ENCODE results near the gene DDX10.

The DDX10 gene

DNA sequence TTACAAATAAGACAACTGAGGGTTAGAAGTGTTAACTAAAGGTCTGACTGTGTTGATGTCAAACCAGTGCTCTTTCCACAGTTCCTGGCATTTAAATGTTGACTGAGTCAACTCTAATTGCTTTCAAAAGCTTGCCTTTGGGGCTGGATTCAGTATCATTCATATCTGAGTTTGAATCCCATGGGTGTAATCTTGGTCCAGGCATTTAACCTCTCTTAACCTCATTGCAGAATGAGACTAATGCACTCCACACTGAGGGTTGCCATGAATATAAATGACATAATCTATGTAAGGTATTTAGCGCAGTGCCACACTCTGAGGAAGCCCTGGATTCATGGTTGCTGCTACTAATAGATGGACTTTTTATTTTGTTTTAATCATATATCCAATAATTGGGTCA lies 274.3 kb downstream of the DDX10 start:
- no peak for DNase-seq (ENCODE audit: low spot score)

DNA sequence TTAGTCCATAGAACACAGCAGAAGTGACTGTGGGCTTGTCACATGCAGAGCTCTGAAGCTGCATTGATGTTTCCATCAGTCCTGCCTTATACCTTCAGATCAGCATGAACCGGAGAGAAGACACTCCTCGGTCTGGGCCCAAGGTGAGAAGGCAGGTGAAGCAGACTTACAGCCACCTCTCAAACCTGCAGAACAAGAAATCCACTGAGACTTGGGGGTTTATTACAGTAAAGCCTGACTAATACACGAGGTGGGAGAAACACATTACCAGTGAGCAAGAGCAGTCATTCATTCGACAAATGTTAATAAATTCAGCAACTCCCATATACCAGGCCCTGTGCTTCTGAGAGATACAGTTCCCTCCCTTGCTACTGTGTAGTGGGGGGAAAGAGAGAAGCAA lies 279.0 kb downstream of the DDX10 start:
- no peak for DNase-seq (ENCODE audit: low spot score)

DNA sequence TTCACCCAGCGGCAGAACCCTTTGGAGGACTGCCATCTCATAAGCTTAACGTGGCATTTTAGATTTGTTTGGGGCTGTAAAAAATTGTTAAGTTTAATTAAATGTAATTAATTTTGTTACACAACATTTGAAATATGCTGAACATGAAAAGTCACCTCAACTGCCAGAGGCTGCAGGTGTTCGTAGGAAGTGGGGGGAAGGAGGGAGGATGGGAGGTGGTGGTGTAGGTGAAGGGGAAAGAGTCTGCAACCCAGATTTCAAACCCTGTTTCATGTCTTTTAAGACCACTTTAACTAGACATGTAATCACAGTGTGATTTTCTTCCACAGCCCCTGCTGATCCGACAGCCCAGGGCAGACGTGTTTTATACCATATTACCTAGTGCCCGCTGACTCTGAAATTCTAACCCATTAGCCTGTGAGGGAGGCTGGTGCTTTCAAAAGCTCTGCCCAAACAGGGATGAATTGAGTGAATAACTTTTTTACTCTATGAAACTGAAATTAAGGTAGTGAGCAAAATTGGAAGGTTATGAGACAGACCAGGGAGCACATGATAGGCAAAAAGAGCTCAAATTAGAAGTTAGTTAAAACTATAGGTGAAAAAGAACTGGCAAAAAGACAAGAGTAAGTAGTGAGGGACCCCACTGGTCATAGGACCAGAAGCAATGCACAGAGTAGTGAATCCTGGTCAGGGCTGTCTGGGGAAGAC lies 279.8 kb downstream of the DDX10 start:
- DNase-seq (ENCODE audit: low spot score) = no peak

DNA sequence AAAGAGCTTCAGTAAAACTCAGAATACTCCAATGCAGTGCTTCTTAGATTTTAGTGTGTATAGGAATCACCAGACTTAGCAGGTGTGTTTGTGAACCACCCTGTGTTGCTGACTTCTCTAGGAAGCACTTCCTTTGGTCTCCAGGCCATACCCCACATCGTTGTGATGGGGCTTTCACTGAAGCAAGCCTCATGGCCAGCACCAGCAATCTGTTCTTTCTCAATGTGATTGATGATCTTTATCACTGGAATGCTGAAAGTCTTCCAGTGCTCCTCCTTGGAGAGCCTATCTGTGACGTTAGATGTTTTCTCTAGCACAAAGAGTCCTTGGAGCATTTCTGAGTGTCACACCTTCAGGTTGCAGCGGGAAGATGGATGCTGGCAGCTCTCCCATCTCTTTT lies 280.5 kb downstream of the DDX10 start:
- DNase-seq (ENCODE audit: low spot score) = no peak

DNA sequence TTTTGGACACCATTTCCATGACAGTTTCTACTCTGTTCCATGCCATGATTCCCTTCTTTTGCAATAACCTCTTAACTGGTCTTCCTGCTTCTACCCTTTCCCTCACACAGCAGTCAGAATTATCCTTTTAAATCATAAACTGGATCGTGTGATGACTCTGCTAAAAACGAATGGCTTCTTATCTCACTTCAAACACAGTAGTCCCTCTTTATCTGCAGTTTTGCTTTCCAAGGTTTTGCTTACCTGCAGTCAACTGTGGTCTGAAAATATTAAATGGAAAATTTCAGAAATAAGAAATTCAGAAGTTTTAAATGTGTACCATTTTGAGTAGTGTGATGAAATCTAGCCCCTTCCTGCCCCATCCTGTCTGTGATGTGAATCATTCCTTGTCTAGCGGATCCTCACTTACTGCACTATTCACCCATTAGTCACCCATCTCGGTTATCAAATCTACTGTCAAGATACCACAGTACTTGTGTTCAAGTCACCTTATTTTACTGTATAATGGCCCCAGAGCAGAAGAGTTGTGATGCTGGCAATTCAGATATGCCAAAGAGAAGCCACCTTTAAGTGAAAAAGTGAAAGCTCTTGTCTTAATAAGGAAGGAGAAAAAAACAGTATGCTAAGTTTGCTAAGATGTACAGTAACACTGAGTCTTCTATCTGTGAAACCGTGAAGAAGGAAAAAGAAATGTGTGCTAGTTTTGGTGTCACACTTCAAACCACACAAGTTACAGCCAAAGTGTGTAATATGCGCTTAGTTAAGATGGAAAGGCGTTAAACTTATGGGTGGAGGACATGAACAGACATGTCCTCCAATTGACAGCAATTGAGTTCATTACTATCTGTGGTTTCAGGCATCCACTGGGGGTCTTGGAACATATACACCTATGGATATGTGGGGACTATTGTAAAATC lies 283.0 kb downstream of the DDX10 start:
- DNase-seq (ENCODE audit: low spot score) = no peak

DNA sequence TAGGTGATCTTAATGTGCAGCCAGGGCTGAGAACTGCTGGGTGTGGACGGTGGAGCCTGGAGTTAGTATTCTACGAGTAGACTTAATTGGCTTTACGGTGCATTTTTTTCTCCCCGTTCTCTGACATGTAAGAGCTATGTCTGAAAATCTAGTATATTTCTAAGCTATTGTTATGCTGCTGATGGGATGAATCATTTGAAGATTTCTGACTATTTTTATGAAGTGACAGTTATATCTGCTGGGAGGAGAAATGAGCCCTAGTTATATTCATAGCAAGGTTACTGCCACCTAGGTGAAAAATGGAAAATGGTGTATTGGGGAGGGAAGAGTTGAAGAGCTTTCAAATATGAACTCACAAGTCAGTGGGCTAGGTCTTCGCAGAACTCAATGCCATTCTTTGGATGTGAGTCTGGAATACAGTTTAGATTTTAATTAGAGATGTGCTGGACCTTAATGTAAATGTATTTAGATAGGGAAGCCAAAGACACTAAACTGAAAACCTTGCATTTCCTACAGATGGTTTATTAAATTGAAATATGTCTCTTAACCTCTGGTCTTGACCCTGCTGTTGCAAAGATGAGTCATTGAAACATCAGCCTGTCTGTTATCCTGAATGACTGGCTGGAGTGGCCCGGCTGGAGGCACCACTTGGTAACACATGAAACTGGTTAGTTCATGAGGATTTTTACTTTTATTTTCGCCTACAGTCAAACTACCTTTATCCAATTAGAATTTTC lies 293.7 kb downstream of the DDX10 start:
- DNase-seq (ENCODE audit: low spot score) = no peak

DNA sequence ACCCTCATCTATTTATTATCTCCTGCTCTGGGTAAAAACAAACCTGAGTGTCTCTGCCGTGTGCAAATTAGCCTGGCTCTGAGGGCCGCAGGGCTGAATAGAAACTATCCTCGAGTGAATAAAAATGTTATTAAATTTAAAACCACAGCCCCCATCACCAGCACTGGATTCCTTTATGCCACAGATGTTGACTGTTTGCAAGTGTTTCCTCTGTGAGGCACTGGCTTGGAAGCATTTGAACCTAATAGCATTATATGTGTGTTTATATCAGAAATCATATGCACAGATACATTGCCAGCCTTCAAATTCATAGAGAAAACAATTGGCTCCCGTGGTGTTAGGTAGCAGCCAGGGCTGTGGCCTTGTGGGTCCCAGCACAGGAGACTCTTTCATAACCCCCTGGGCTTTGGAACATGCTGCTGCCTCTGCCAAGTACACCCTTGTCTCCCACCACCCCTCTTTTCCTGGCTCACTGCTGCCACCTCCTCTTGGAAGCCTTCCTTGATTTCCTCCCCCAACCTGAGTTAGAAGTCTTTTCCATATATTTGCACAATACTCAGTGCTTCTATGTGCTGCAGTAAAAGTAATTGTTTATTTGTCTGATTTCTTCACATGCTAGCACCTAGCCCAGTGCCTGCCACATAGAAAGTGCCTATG lies 294.4 kb downstream of the DDX10 start:
- DNase-seq (ENCODE audit: low spot score) = no peak

DNA sequence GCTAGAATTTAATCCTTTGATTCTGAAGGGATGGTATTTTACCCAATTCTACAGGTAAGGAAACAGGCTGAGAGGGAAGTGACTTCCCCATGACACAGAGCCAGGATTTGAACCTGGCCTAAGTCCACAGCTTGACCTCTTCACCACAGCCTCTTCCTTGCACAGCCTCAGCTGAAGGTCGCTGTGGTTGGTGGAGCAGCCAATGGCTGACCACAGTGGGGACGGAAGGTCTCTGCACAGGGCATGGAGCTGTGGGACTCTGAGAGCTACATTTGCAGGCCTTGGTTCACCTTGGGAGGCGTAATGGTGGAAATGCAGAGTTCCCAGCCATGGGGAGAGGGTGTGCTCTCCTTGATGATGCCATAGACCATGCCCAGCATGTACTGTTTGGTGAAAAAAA lies 295.0 kb downstream of the DDX10 start:
- DNase-seq (ENCODE audit: low spot score) = no peak

DNA sequence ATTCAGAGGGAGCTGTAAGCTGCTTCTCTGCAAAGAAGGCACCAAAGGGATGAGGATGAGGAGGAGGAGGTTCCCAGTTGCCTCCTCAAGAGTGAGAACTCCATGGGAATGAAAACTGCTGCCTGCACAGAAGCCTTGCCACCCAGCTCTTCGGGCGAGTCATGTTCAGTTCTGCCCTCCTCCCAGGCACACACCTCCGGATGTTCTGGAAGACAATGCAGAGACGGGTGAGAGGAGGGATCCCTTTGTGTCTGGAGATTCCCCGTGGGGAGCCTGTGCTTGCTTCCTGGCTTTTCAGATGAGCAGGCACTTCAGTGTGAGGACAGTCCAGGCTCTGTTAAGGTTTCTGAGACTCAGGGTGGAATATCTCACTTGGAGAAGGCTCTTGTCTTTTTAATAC lies 295.6 kb downstream of the DDX10 start:
- no peak for DNase-seq (ENCODE audit: low spot score)

DNA sequence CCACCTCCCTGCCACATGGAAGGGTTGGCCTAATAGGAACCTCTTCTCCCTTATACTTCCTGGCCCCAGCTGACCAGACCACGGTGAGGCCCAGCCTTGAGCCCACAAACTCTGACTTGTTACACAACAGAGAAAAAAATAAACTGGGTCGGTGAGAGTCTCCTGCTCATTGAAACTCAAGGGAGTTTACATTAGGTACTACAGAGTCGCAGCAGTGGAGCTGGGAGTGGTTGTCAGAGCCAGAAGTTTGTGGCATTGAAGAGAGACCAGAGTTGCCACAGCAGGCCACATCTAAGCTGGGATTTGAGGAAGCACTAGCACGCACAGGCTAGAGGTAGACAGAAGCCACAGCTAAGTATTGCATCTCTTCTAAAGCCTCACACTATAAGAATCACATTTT lies 296.2 kb downstream of the DDX10 start:
- no peak for DNase-seq (ENCODE audit: low spot score)

DNA sequence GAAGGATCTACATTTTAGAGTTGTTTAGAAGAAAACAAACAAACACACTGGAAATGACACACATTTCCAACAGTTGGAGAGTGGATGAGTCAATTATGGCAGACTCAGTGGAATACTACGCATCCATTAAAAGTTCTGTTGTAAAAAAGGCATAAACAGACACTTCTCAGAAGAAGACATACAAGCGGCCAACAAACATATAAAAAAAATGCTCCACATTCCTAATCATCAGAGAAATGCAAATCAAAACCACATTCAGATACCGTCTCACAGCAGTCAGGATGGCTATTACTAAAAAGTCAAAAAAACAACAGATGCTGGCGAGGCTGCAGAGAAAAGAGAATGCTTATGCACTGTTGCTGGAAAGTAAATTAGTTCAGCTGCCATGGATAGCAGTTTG lies 298.2 kb downstream of the DDX10 start:
- DNase-seq (ENCODE audit: low spot score) = no peak

DNA sequence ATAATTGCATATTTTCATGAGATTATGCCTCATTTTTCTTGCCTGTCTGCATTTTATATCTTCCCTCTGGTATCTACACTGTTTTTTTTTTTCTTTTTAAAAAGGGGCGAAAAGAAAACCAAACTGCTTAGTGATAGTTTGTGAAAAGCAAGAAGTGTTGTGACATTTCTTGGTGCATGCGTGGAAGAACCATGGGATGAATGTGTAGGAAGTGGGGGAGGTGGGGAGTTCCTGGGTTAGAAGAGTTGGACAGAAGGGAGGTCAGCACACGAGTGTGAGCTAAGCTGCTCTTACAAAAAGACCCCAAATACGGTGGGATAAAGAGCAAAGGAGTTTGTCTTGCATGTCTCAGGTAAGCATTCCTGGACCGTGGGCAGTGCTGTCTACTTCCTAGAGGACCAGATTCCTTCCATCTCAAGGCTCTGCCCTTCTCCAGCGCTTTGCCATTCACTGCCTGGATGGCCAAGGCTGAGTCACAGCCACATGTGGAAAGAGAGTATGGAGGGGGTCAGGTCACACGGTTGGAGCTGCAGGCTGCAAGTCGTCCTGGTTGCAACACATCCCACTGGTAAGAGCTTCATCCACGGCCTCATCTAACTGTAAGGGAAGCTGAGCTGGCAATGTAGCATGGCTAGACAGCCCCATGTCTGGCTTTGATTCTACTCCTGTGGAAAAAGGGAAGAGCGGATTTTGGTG lies 300.6 kb downstream of the DDX10 start:
- DNase-seq (ENCODE audit: low spot score) = no peak

DNA sequence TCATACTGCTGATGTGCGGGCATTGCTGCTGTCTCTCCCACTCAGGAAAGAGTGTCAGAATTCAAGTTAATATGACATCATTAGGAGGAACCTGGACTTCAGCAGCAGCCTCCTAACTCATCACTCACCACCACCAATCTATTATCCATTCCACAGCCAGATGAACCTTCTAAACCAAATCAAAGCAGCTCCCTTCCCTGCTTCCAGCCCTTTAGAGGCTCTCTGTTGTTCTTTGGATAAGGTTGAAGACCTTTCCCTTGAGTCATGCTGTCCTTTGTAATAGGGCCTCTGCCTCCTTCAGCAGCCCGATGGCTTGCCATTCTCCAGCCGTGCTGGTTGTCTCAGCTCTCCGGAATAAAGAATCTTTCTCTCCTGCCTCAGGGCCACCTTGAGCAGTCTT lies 301.3 kb downstream of the DDX10 start:
- no peak for DNase-seq (ENCODE audit: low spot score)

DNA sequence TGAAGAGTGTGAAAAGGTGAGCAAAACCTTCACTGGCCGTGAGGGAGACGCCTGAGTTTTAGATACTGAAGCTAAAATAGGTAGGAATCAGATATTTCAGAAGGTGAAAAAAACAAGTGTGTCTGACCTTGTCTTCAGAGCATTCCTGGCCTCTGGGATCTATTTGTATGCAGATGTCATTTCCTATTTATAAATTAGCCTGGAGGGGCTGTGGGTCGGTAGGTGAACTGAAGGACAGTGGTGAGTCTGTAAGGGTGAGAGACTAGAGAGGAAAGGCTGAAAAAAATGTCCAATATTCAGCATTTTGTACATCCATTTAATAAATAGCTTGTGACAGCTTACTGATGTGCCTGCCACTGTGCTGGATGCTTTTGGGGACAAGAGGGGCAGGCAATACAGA lies 302.1 kb downstream of the DDX10 start:
- no peak for DNase-seq (ENCODE audit: low spot score)

DNA sequence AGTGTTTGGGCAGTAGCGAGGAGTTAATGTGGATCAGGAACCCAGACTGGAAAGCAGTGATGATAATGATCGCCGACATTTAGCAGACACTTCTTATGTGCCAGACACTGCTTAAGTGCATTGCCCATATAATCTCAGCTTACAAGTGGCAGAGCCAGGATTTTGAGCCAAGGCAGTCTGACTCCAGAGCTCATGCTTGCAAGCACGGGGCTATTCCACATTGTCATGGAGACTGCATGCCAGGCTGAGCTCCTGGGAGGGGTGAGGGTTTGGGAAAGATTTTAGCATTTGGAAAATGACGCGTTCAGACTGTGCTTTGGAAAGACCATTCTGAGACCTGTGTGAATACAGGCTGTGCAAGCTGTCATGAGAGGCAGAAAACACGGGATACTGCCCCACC lies 302.7 kb downstream of the DDX10 start:
- no peak for DNase-seq (ENCODE audit: low spot score)

DNA sequence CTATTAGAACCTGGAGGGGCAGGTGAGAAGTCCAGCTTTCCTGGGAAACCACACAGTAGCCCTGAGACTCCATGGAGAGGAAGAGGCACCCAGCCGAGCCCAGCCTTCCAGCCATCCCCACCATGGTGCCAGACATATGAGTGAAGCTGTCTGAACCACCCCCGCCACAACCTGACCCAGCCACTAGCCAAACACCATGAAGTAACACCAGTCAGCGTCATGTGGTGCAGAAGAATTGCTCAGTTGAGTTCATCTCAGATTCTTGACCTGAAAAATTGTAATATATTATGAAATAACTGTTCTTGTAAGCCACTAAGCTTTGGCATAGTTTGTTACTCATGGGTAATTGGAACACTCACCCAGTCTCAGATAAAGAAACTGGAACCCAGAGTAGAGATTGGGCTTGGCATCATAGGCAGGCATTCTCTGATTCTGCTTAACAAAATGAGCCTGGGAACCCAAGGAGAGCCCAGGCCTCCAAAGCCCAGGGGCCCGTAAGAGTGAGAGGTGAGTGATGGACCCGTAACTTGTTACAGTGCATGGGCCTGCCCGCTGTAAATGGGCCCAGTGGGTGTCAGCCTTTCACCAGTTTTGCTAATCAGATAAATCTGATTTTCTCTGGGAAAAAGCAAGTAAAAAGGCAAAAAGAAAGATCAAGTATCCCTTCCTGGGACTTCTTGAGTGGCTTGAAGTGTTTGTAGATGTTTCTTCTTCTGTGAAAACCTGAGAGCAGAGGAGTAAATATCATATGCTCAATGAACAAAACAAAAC lies 305.5 kb downstream of the DDX10 start:
- DNase-seq (ENCODE audit: low spot score) = no peak

DNA sequence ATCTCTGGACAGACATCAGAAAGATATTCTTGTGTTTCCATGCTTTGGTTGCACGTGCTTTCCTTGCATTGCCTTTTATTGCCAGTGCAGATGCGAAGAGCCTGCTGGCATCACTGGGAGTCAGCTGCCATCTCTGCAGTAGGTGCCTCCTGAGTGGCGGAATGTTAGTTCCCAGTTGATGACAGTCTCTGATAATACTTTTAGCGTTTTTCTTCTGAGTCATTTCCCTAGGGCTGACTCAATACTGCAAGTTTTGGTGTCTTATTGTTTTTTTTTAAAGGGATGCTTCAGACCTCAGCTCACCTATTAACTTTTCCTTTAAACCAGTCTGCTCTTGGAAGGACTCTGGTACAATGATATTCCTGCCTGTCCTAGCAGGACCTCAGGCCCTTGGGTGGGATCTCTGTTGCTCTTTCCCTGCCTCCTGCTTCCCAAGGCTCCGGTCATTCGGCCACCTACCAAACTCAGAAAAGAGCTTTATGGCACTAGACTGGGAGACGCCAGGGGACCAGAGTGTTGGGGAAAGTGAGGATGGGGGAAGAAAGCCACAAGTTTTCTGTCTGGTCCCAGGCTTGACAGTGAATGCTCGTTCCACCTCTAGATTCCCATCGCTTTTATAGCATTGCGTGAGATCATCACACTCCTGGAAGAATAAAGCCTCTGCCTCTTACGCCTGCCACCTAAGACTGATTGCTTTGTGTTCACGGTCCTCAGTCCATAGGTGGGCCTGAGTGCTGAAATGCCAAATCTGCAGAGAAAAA lies 308.7 kb downstream of the DDX10 start:
- DNase-seq (ENCODE audit: low spot score) = no peak

DNA sequence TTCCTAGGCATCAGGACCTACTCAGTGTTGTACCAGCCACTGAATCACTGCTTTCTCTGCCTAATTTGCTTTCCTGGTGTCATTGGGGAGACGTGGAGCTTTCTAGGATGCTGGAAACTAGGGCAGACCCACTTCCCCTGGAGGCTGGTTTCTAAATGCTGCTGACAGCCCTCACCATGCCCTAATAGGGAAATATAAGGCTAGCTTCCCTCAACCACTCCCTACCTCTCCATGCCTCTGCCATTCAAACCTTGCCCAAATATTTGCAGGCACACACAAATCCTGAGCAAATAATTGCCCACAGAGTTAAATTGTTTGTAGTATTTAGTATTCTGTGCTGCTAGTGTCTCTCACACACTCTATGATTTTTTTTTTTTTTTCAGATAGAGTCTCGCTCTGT lies 310.2 kb downstream of the DDX10 start:
- no peak for DNase-seq (ENCODE audit: low spot score)

DNA sequence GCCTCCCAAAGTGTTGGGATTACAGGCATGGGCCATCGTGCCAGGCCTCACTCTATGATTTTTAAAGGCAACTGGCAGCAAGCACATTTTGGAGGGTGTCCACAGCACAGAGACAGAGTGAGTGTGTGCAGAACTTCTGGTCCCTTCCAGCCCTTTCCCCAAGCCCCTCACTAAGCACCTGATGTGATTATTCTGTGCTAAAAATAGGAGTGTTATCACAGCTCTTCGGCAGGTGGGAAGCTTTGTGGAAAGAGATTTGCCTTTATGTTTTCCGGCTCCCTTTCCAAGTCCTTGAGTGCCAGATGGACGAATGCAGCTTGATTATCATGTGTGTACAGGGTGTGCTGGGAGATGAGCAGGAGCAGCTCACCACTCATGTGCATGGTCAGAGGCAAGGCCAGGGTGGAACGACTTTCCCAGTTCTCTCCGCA lies 310.8 kb downstream of the DDX10 start:
- no peak for DNase-seq (ENCODE audit: low spot score)

All from germinal center (tissue), 1 donor.